ENCODE measurements around the gene SMPD4. TPM values are rescaled to one million over a fixed set of nuclear protein-coding genes. Genes with fewer than 3 reads are reported as not detected.
"Not testable (repeated sequence)": the region's sequence is repeated elsewhere in the genome, so short reads cannot be mapped to it uniquely, and the experiment has no call there.

SMPD4 gene
- total RNA-seq, 6 experiments from 2014 or later, result 59.9 to 75.3 (median 64.6) TPM

DNA sequence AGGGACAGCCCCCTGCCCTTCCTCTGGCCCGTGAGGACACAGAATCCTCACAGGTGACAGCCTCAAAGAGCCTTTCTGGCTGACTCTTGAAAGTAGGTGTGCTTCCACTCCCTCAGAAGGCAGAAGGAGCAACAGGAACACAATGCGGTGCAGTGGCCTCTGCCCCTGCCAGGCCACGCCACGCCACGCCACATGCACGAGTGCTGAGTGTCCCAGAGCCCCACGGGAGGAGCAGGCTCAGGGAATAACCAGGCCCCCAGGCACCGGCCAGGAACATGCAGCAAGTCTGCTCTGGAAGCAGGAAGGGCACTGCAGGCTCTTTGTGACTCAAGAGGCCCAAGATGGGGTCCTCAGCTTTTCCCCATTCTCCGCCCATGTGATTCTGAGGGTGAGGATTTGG lies 18.4 kb downstream of the SMPD4 start:
- no peak for DNase-seq
- Mint-ChIP-seq H3K27ac (no peak overlapping the region), H3K4me3 (no peak overlapping the region), H3K36me3 (ENCODE audit: low read depth) (peaks cover 13% of the 10 kb centered on the region), H3K4me1 (ENCODE audit: low read depth) (no peaks in the 10 kb centered on the region), H3K27me3 (ENCODE audit: insufficient read depth) (no peaks in the 10 kb centered on the region), H3K9me3 (no peaks in the 10 kb centered on the region)
- TF ChIP-seq, protein P1, sequence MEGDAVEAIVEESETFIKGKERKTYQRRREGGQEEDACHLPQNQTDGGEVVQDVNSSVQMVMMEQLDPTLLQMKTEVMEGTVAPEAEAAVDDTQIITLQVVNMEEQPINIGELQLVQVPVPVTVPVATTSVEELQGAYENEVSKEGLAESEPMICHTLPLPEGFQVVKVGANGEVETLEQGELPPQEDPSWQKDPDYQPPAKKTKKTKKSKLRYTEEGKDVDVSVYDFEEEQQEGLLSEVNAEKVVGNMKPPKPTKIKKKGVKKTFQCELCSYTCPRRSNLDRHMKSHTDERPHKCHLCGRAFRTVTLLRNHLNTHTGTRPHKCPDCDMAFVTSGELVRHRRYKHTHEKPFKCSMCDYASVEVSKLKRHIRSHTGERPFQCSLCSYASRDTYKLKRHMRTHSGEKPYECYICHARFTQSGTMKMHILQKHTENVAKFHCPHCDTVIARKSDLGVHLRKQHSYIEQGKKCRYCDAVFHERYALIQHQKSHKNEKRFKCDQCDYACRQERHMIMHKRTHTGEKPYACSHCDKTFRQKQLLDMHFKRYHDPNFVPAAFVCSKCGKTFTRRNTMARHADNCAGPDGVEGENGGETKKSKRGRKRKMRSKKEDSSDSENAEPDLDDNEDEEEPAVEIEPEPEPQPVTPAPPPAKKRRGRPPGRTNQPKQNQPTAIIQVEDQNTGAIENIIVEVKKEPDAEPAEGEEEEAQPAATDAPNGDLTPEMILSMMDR (IDR thresholded peaks at IDR 0.05), result no peak

DNA sequence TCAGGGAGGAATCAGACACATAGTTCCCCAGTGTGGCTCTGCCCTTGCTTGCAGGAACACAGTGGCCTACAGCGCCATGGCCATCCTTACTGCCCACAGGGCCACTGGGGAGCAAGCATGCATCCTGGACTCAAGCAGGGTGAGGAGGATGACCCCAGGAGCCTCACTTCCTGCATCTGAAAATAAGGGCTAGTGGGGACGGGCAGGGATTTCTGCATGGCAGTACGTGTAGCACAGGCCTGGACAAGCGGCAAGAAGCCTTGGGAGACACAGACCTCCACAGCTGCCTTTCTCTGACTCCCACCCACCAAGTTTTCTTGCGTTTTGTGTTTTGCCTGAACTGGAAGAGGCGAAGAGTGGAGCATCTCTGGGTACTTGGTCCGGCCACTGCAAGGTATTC lies 18.9 kb downstream of the SMPD4 start:
- not testable (repeated sequence) for H3K4me3 Mint-ChIP-seq; H3K4me1 Mint-ChIP-seq (ENCODE audit: low read depth); H3K9me3 Mint-ChIP-seq; H3K36me3 Mint-ChIP-seq (ENCODE audit: low read depth); H3K27me3 Mint-ChIP-seq (ENCODE audit: insufficient read depth); DNase-seq; H3K27ac Mint-ChIP-seq

DNA sequence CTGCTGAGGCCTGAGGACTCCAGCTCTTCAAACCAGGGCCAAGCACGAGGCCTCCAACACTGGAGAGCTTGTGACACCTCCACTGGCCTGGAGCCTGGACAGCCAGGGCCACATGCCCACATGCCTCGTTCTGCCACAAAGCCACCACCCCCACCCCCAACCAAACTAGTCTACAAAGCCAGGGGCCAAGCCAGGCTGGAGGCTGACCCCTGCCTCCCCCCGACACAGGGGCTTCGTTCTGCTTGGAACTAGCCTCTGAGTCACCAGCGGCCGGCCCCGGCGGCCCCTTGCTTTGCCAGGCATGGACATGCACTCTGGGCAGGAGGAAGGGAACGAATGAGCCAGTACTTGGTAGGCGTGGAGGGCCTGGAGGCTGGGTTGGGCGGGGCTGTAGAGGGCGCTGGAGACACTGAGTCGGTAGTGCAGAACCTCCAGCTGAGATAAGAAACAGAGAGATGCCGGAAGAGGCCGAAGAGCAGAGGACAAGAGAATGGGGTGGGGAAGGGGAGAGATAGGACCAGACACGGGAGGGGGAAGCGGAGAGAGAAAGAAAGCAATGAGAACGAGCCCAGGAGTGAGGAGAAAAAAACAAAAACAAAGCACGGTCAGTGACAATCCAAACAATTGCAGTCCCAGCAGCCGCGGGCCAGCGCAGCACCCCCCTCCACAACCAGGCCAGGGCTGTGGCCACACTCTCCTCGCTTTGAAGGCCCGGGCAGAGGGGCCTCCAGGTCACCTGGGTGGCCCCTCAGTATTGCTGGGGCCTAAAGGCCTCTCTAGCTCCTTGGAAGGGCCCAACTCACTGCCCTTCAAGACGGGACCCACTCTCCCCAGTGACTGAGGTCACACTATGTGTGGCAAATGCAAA lies 20.3 kb downstream of the SMPD4 start:
- not testable (repeated sequence) for H3K4me3 Mint-ChIP-seq; H3K9me3 Mint-ChIP-seq; DNase-seq; H3K4me1 Mint-ChIP-seq (ENCODE audit: low read depth); H3K27ac Mint-ChIP-seq; H3K36me3 Mint-ChIP-seq (ENCODE audit: low read depth); H3K27me3 Mint-ChIP-seq (ENCODE audit: insufficient read depth)

DNA sequence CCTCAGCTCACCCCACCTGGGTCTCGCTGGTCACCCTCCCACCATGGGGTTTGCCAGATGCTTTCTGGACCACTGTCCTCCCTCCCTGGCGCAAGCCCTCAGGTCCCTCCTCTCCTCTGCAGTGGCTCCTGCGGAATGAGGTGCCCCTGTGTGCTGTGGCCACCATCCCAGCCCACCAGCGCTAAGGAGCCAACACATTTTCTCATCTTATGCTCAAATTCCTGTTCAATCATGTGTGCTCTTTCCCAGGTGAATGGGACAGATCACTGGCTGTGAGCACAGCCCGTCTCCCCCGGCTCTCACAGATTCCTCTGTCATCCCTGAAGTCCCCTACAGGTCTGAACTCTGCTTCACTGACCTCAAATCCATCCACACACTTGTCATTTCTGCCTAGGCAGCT lies 21.3 kb downstream of the SMPD4 start:
- Mint-ChIP-seq H3K36me3 (ENCODE audit: low read depth) (peaks cover 5% of the 10 kb centered on the region; the same call in 1 of the 2 replicates), H3K4me1 (ENCODE audit: low read depth) (no peaks in the 10 kb centered on the region), H3K4me3 (no peak overlapping the region), H3K9me3 (no peaks in the 10 kb centered on the region), H3K27ac (peak overlapping the region; percentile 29; the same call in 1 of the 2 replicates), H3K27me3 (ENCODE audit: insufficient read depth) (no peaks in the 10 kb centered on the region)
- DNase-seq, result no peak
- TF ChIP-seq, protein P1 (IDR thresholded peaks at IDR 0.05), result no peak

DNA sequence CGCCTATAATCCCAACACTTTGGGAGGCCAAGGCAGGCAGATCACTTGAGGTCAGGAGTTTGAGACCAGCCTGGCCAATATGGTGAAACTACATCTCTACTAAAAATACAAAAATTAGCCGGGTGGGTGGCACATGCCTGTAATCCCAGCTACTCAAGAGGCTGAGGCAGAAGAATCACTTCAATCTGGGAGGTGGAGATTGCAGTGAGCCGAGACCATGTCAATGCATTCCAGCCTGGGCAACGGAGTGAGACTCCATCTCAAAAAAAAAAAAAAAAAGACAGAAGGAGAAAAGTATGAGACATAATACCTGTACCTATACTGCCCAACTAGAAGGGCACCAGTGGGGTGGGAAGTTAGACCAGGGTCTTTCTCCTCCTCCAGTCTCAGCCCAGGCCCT lies 22.0 kb downstream of the SMPD4 start:
- H3K36me3 Mint-ChIP-seq (ENCODE audit: low read depth); H3K9me3 Mint-ChIP-seq; H3K27ac Mint-ChIP-seq; H3K4me1 Mint-ChIP-seq (ENCODE audit: low read depth); DNase-seq; H3K27me3 Mint-ChIP-seq (ENCODE audit: insufficient read depth); H3K4me3 Mint-ChIP-seq: not testable (repeated sequence)

DNA sequence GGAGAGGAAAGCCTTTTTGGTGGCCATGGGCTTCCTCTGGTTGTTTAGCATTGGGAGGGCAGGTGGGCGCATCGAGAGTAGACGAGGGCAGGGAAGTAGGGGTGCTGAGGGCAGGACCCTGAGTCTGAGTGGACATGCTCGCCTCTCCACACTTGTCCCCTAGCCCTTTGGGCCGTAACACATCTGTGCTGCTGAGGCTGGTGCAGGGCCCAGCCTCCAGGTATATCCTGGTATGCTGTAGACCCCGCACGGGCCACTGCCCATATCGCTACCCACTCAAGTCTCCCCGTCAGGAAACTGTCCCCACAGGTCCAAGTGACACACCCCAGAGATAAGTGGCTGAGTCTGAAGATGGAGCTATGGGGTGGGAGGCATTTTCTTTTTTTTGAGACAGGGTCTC lies 22.8 kb downstream of the SMPD4 start:
- no peak for DNase-seq
- H3K36me3 Mint-ChIP-seq (ENCODE audit: low read depth), result no peaks in the 10 kb centered on the region
- TF ChIP-seq, protein P1 (IDR thresholded peaks at IDR 0.05), result no peak

DNA sequence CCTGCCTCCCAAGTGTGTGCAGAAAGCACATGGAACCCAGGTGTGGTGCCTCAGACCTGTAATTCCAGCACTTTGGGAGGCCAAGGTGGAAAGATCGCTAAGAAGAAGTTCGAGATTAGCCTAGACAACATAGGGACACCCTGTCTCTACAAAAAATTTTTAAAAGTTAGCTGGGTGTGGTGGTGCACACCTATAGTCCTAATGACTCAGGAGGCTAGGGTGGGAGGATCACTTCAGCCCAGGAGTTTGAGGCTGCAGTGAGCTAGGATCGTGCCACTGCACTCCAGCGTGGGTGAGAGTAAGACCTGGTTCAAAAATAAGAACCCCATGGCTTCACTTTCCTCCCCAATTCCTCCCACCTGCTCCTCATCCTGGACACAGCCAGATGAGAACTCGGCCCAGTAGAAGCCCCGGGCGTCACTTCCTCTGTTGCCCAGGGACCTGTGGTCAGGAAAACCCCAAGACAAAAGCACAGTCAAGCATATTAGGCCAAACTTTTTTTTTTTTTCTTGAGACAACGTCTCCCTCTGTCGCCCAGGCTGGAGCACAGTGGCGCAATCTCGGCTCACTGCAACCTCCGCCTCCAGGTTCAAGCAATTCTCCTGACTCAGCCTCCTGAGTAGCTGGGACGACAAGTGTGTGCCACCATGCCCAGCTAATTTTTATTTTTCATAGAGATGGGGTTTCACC lies 23.4 kb downstream of the SMPD4 start:
- not testable (repeated sequence) for H3K9me3 Mint-ChIP-seq; H3K4me1 Mint-ChIP-seq (ENCODE audit: low read depth); DNase-seq; H3K27me3 Mint-ChIP-seq (ENCODE audit: insufficient read depth); H3K27ac Mint-ChIP-seq; H3K36me3 Mint-ChIP-seq (ENCODE audit: low read depth); H3K4me3 Mint-ChIP-seq

More for the DNA sequence above, 22.8 kb downstream of the SMPD4 start:
- no peaks in the 10 kb centered on the region for H3K4me1 Mint-ChIP-seq (ENCODE audit: low read depth)
- no peaks in the 10 kb centered on the region for H3K9me3 Mint-ChIP-seq
- H3K4me3 Mint-ChIP-seq, result no peak overlapping the region
- no peak overlapping the region for H3K27ac Mint-ChIP-seq
- no peaks in the 10 kb centered on the region for H3K27me3 Mint-ChIP-seq (ENCODE audit: insufficient read depth)

DNA sequence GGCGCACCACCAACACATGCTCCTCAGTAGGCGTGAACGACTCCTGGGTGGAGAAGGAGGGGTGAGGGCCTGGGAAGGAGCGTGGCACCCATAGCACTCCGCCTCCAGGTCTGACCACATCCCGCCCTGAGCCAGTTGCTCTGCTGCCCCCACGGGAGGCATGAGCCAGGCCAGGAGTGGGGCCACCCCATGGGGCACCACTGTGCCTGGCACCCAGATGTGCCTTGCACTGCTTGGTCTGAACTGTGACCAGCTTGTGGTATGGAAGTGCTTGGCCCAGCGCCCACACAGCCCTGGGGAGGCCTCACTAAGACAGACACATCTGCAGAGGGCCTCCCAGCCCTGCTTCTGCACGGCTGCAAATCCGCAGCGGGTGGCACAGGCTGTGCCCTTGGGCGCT lies 24.0 kb downstream of the SMPD4 start:
- not testable (repeated sequence) for H3K27me3 Mint-ChIP-seq (ENCODE audit: insufficient read depth); H3K4me3 Mint-ChIP-seq; H3K9me3 Mint-ChIP-seq; H3K4me1 Mint-ChIP-seq (ENCODE audit: low read depth); DNase-seq; H3K27ac Mint-ChIP-seq; H3K36me3 Mint-ChIP-seq (ENCODE audit: low read depth)

Measured in HFFc6 (cell line).